ENCODE data around the gene SETD9.

The SETD9 gene

DNA sequence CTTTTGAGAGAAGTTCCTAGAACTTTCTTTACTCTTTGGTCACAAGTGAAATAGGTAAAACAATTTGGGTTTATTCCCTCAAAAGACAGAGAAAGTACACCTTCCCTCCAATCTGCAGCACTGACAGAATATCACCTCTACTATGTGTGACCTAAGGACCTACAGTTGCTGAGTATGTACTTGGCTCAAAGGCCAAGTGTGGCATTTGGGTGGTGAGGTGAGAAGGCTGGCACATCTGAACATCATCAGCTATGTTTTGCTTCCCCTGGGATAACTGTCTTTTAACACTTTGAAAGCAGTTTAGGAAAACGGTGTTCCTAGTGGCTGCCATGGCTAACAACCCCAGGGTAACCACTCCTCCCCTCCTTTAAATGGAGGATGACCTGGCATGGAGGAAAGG is 24.9 kb downstream of the SETD9 start:
- H3K4me3 ChIP-seq (ENCODE audit: low read depth, low read length) = no peak overlapping the region

DNA sequence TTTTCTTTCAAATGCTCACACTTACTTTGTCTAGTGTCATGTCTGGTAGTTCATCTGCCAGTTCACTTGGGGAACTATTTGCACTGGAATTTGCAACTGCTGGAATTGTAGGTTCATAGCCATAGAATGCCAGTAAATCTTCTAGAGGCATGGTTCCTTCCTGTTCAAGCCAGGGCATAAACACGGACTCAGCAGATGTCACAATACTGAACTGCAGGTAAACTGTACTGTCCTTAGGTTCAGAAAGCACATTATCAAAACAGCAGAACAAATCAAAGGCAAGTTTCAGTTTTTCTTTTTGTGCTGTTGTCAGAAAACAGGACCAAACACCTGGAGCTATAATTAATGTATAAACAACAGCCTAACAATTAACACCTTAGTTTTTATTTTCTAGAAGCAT is 29.5 kb downstream of the SETD9 start:
- no peak overlapping the region for H3K4me3 ChIP-seq (ENCODE audit: low read depth, low read length)

- H3K4me3 ChIP-seq (ENCODE audit: low read depth, low read length) = no peak overlapping the region
Measured at GRCh38 chr5:56941981-56942380, 32.6 kb downstream of the SETD9 start.

GRCh38 chr5:56947052-56947451 is 37.7 kb downstream of the SETD9 start:
- H3K4me3 ChIP-seq (ENCODE audit: low read depth, low read length) = no peak overlapping the region

DNA sequence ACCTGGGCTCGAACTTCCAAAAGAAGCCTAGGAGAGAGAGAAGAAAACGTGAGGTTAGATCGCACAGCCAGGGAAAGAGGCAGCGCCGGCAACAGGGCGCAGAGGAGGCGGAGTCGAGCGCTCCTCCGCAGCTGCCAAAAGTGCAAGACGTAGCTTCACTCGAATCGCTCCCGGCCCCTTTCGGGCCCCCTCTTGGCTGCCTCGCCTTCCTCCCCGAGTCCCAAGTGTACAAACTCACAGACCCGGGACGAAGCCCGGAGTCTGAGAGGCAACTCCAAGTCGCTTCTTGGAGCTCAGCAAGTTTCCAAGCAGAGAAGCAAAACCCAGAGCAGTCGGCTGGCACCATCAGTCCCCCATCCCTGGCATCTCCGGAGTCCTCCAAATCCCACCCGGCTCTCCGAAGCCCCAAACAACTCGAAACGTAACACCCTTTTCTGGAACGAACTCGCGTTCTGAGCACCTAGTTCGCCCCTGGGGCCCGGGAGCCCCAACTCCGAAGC is 41.3 kb downstream of the SETD9 start:
- H3K4me3 ChIP-seq (ENCODE audit: low read depth, low read length) = peak overlapping the region; percentile 72

DNA sequence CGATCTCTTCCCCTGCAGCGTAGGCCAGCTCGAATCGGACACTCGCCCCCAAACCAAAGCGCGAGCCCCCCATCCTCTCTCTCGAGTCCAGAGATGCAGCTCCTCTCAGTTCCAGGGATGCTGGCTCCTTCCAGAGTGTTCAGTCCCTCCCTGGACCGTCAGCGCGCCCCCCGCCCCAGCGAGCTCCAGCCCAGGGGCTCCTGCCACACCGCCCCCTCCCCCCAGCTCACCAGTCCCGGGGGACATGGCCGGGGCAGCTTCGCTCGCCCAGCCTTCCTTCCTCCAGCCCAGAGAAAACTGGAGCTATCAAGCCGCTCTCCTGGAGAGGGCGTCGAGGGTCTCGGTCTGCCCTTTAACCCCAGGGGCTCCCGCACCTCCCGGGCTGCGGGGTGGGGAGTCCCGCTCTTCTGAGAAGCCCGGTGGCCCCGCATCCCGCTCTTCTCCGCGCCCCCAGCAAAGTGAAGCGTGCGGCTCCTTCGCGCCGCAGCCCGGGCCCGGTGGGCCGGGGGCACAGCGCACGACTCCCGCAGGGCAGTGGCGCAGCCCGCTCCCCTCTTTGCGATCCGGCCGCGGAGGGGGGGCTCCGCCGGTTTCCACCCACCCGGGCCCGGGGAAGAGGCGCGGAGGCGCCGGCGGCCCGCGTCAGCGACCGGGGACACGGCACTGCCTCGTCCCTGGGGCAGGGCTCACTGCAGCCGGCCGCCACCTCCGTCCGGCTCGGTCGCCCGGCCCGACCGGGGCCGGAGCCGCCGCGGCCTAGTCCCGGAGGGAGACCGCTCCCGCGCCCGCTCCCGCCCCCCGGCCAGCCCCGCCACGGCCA is 41.9 kb downstream of the SETD9 start:
- H3K4me3 ChIP-seq (ENCODE audit: low read depth, low read length) = peak overlapping the region; percentile 72

GRCh38 chr5:56951946-56952691 is 42.7 kb downstream of the SETD9 start, which contains the start of gene MIER3:
Gene MIER3 (minus strand): TSS chr5:56952123. CDS start chr5:56952102, 21 bp downstream.
- H3K4me3 ChIP-seq (ENCODE audit: low read depth, low read length) = peak within 1 kb of the TSS; percentile 77

DNA sequence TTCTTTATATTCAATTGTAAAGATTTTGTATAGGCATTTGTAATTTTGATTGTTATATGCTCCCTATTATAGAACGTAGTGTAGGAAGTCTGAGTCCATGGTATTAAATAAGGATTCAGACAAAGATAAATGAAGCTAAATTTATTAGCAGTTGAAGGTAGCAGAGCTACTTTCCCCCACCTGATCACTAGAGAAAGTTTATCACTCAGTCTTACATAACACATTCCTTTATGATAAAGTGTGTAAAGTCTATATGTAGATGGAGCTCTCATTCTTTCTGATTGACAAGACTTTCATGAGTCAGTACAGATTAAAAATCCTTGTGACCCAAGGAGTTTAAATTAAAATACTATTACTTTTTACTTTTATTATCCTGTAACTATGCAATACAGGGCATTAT is 44.9 kb downstream of the SETD9 start:
- no peak overlapping the region for H3K4me3 ChIP-seq (ENCODE audit: low read depth, low read length)

DNA sequence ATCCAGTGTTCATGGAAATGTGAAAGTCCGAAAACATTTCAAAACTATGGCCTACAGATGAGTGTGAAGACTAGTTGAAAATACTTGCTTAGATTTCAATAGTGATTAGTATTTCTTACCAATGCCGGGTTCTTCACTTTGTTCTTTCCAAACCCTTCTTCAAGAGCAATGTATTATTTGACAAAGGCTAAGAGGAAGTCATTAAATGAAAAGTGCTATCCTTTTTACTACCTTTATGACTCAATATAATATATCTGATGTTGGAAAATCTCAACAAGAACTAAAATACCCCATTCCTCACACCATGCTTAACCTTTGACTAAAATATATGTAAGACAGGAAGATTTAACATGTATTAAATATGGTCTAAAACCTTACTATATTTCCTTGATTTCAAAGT is 49.2 kb downstream of the SETD9 start:
- no peak overlapping the region for H3K4me3 ChIP-seq (ENCODE audit: low read depth, low read length)

DNA sequence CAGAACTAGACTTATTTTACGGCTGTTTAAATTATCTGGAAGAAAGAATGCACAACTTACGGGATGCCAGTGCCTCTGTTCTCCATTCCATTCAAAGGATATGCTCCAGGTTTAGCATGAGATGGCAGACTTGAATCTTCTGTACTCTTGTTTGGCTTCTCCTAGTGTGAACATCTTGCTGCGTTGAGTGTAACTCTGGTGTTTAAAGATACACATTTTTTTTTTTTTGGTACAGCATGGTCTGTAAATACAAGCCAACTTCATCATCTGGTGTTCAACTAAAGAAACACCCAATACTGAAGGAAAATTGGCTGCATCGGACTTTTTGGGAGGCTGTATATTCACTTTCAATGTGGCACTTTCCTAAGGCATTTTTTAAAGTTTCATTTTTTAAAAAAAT is 49.9 kb downstream of the SETD9 start:
- H3K4me3 ChIP-seq (ENCODE audit: low read depth, low read length) = no peak overlapping the region

DNA sequence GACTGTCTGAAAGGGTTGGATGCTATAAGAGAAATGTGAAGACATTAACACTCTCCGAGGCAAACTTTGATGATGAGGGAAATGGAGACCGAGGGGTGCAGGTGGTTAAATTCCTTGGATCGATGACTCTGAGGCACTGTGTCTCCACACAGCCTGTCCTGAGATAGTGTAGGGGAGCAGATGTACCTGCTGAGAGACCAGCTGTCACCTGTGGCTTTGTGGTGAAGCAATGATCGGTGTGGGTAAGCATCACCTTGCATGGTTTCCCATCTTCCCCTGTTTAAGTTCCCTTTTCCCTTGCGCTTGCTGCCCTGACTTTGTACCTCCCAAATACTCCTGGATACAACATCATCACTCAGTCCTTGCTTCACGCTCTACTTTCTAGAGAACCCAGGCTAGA is 52.4 kb downstream of the SETD9 start:
- no peak overlapping the region for H3K4me3 ChIP-seq (ENCODE audit: low read depth, low read length)

DNA sequence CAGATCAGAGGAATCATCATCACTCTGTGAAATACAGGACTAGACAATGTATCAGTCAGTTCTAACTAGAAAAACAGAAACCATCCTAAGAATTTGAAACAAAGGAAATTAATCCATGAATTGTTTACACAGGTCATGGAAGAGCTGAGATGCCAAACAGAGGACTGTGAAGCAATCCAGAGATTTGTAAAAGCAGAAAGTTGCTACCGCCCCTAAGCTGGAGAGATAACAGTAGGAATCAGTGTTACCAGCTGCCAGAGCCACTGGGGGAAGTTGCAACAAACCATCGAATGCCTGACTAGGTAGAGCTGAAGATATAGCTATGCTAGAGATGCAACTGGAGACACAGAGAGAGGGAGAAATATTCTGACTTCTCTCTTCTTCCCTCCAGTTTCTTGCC is 52.9 kb downstream of the SETD9 start:
- H3K4me3 ChIP-seq (ENCODE audit: low read depth, low read length) = no peak overlapping the region

- H3K4me3 ChIP-seq (ENCODE audit: low read depth, low read length) = no peak overlapping the region
Measured at GRCh38 chr5:56963246-56963645, 53.9 kb downstream of the SETD9 start.

- no peak overlapping the region for H3K4me3 ChIP-seq (ENCODE audit: low read depth, low read length)
Measured at GRCh38 chr5:56964173-56964572, 54.8 kb downstream of the SETD9 start.

Measured in iPS-11a (cell line).